H1 (cell line): ENCODE measurements around the gene ARHGEF1. TPM values are rescaled to one million over a fixed set of nuclear protein-coding genes. Genes with fewer than 3 reads are reported as not detected.

Experiments used
- CTCF ChIA-PET: fragments of 300-600 bp; sonication (Branson Sonifier 250); formaldehyde crosslinking; loops from one replicate; lab custom pipeline; 2021; ENCODE audit not compliant: partially characterized antibody; lab: Charles Lee
- POLR2A ChIA-PET: fragments of 300-600 bp; sonication (Branson Sonifier 250); formaldehyde crosslinking; loops from one replicate; lab custom pipeline; 2021; ENCODE audit warnings: inconsistent platforms; ENCODE audit not compliant: partially characterized antibody; lab: Charles Lee
- DNase-seq, 2 experiments: peaks; one replicate each; pipeline versions ENCODE4 v3.0.0 to v3.0.0-alpha.2; 2010 to 2022; ENCODE audit warnings: low spot score in 2 of 2, low read depth in 1 of 2, mixed read lengths in 1 of 2
- FAIRE-seq: peaks from 2 replicates; lab custom pipeline; 2011; peaks lifted over from hg19 to GRCh38; lab: Jason Lieb, UNC
- H2AFZ ChIP-seq: 2 replicates; pipeline ENCODE4 v1.8.1; 2012; ENCODE audit warnings: low read length, inconsistent platforms
- H2AK5ac ChIP-seq: 2 replicates; pipeline ENCODE4 v1.6.1; 2013; ENCODE audit warnings: low read depth, low read length
- H2BK120ac ChIP-seq: replicated peaks from 2 replicates; pipeline ENCODE3; 2013; ENCODE audit warnings: low read depth, low read length, inconsistent platforms
- H2BK12ac ChIP-seq: 2 replicates; pipeline ENCODE4 v1.6.1; 2013; ENCODE audit warnings: low read depth, low read length
- H2BK15ac ChIP-seq: 2 replicates; pipeline ENCODE4 v1.6.1; 2013; ENCODE audit warnings: low read length
- H2BK20ac ChIP-seq: 2 replicates; pipeline ENCODE4 v1.6.1; 2013; ENCODE audit warnings: low read length
- H2BK5ac ChIP-seq: 2 replicates; pipeline ENCODE4 v1.6.1; 2013; ENCODE audit warnings: low read depth, low read length
- H3K14ac ChIP-seq: 2 replicates; pipeline ENCODE4 v1.6.1; 2013; ENCODE audit warnings: inconsistent platforms; ENCODE audit not compliant: insufficient read length
- H3K18ac ChIP-seq: 2 replicates; pipeline ENCODE4 v1.6.1; 2013; ENCODE audit warnings: low read length; ENCODE audit errors: extremely low read depth
- H3K23ac ChIP-seq: 2 replicates; pipeline ENCODE4 v1.6.1; 2013; ENCODE audit warnings: inconsistent platforms; ENCODE audit not compliant: insufficient read length
- H3K23me2 ChIP-seq: 2 replicates; pipeline ENCODE4 v1.6.1; 2013; ENCODE audit warnings: low read depth, low read length
- H3K27ac ChIP-seq: 2 replicates; pipeline ENCODE4 v1.6.1; 2011; ENCODE audit warnings: low read depth, low read length, inconsistent platforms
- H3K27me3 ChIP-seq, 4 experiments: replicated peaks in 1 of 4; 1 replicate in 1 of 4; 2 replicates in 3 of 4; pipeline versions ENCODE4 v1.6.1 to v1.8.1; 2011 to 2013; ENCODE audit warnings: low read length in 3 of 4, mild to moderate bottlenecking in 3 of 4, inconsistent platforms in 2 of 4, mixed read lengths in 2 of 4, moderate library complexity in 1 of 4; ENCODE audit not compliant: control insufficient read depth in 3 of 4, insufficient read depth in 3 of 4; ENCODE audit errors: extremely low read depth in 1 of 4
- H3K36me3 ChIP-seq, 4 experiments: 2 replicates each; pipeline versions ENCODE4 v1.6.1 to v1.8.1; 2011 to 2013; ENCODE audit warnings: mild to moderate bottlenecking in 4 of 4, low read length in 3 of 4, moderate library complexity in 2 of 4, control low read depth in 1 of 4, inconsistent platforms in 1 of 4; ENCODE audit not compliant: insufficient read depth in 4 of 4, control insufficient read depth in 2 of 4
- H3K4ac ChIP-seq: replicated peaks from 2 replicates; pipeline ENCODE3; 2013; ENCODE audit warnings: low read length, low read depth, mixed read lengths, inconsistent platforms; ENCODE audit not compliant: insufficient read length
- H3K4me1 ChIP-seq, 4 experiments: replicated peaks in 1 of 4; 1 replicate in 1 of 4; 2 replicates in 3 of 4; pipeline versions ENCODE4 v1.6.1 to v1.8.1; 2011 to 2013; ENCODE audit warnings: low read length in 3 of 4, inconsistent platforms in 2 of 4, mixed read lengths in 1 of 4; ENCODE audit not compliant: insufficient read depth in 4 of 4, control insufficient read depth in 3 of 4
- H3K4me2 ChIP-seq, 2 experiments: 2 replicates each; pipeline versions ENCODE4 v1.6.1 to v1.8.1; 2011 to 2013; ENCODE audit warnings: low read depth in 2 of 2, low read length in 2 of 2, control low read depth in 1 of 2, inconsistent platforms in 1 of 2, mild to moderate bottlenecking in 1 of 2; ENCODE audit not compliant: insufficient read depth in 1 of 2
- H3K4me3 ChIP-seq, 4 experiments: fragments of 200-600, 300-600 bp in 1 of 4; sonication (generic), shearing (Covaris generic), sonication (Bioruptor Twin) in 1 of 4; 2 replicates each; pipeline versions ENCODE4 v1.5.1 to v1.8.1; 2011 to 2016; ENCODE audit warnings: low read length in 4 of 4, low read depth in 3 of 4, control low read depth in 2 of 4, inconsistent platforms in 2 of 4, mild to moderate bottlenecking in 2 of 4, mixed read lengths in 1 of 4, moderate library complexity in 1 of 4; ENCODE audit not compliant: insufficient read depth in 2 of 4; ENCODE audit errors: extremely low read depth in 1 of 4
- H3K56ac ChIP-seq: replicated peaks from 2 replicates; pipeline ENCODE3; 2013; ENCODE audit warnings: low read depth, mild to moderate bottlenecking, mixed read lengths, low read length, inconsistent platforms; ENCODE audit not compliant: insufficient read length
- H3K79me1 ChIP-seq: 2 replicates; pipeline ENCODE4 v1.6.1; 2013; ENCODE audit warnings: low read depth, low read length, control low read depth
- H3K79me2 ChIP-seq, 2 experiments: 2 replicates each; pipeline versions ENCODE4 v1.6.1 to v1.8.1; 2012 to 2013; ENCODE audit warnings: low read length in 2 of 2, mild to moderate bottlenecking in 2 of 2, inconsistent platforms in 1 of 2; ENCODE audit not compliant: insufficient read depth in 2 of 2, control insufficient read depth in 1 of 2
- H3K9ac ChIP-seq, 4 experiments: replicated peaks in 1 of 4; 1 replicate in 1 of 4; 2 replicates in 3 of 4; pipeline versions ENCODE4 v1.6.1 to v1.8.1; 2011 to 2013; ENCODE audit warnings: low read depth in 3 of 4, low read length in 3 of 4, control low read depth in 2 of 4, mild to moderate bottlenecking in 2 of 4, moderate library complexity in 2 of 4, inconsistent platforms in 1 of 4; ENCODE audit errors: extremely low read depth in 1 of 4
- H3K9me3 ChIP-seq, 2 experiments: 2 replicates each; pipeline versions ENCODE4 v1.6.1 to v1.8.1; 2012 to 2013; ENCODE audit warnings: mild to moderate bottlenecking in 2 of 2, moderate library complexity in 2 of 2, control low read depth in 1 of 2, inconsistent platforms in 1 of 2, low read depth in 1 of 2, low read length in 1 of 2, mixed read lengths in 1 of 2; ENCODE audit not compliant: insufficient read depth in 2 of 2
- H4K20me1 ChIP-seq, 2 experiments: replicated peaks in 1 of 2; 2 replicates each; pipeline versions ENCODE3 to v1.8.1; 2011 to 2013; ENCODE audit warnings: inconsistent platforms in 2 of 2, low read length in 2 of 2, mild to moderate bottlenecking in 1 of 2; ENCODE audit not compliant: insufficient read depth in 2 of 2, control insufficient read depth in 1 of 2
- H4K5ac ChIP-seq: 2 replicates; pipeline ENCODE4 v1.6.1; 2013; ENCODE audit warnings: low read length, low read depth, mixed read lengths, inconsistent platforms; ENCODE audit not compliant: insufficient read length
- H4K8ac ChIP-seq: 2 replicates; pipeline ENCODE4 v1.8.0; 2013; ENCODE audit warnings: mild to moderate bottlenecking, moderate library complexity, low read length, inconsistent platforms; ENCODE audit not compliant: insufficient read depth; ENCODE audit errors: extremely low read depth
- H4K91ac ChIP-seq: replicated peaks from 2 replicates; pipeline ENCODE3; 2013; ENCODE audit warnings: low read length, mixed read lengths, inconsistent platforms; ENCODE audit not compliant: insufficient read length
- JUND ChIP-seq: IDR thresholded peaks from 2 replicates; pipeline ENCODE4 v1.6.1; 2011; ENCODE audit warnings: mild to moderate bottlenecking, improper control_type of control experiment, low read length
- POLR2A ChIP-seq, 2 experiments: IDR thresholded peaks; 1 replicate in 1 of 2; 2 replicates in 1 of 2; pipeline ENCODE4 v1.6.1; 2011; ENCODE audit warnings: low read depth in 2 of 2, low read length in 2 of 2, mild to moderate bottlenecking in 2 of 2; ENCODE audit errors: control extremely low read depth in 1 of 2
- POLR2AphosphoS5 ChIP-seq: IDR thresholded peaks from 2 replicates; pipeline ENCODE4 v1.6.1; 2011; ENCODE audit warnings: low read depth, low read length
- RFX5 ChIP-seq: IDR thresholded peaks from 2 replicates; pipeline ENCODE4 v1.6.1; 2011; ENCODE audit warnings: low read depth, low read length, improper control_type of control experiment, borderline replicate concordance
- SUZ12 ChIP-seq: fragments of 200-600 bp; sonication (generic); IDR thresholded peaks from 2 replicates; pipeline ENCODE4 v1.6.1; 2012; ENCODE audit warnings: mild to moderate bottlenecking, inconsistent platforms, low read length, moderate library complexity, mixed read lengths
- TAF7 ChIP-seq: optimal IDR thresholded peaks from 2 replicates; pipeline ENCODE3; 2011; ENCODE audit warnings: low read depth, mild to moderate bottlenecking, inconsistent platforms, low read length, moderate library complexity, borderline replicate concordance
- WGBS, 2 experiments: shearing (Covaris generic) in 1 of 2; methylation state at CpG; one replicate each; pipeline versions ENCODE4 v1.1.6 to v1.1.7; 2013 to 2015; ENCODE audit warnings: low lambda C conversion rate in 2 of 2, mixed read lengths in 2 of 2, inconsistent platforms in 1 of 2, low coverage in 1 of 2, missing lambda C conversion rate in 1 of 2; ENCODE audit not compliant: insufficient replicate concordance in 2 of 2, insufficient coverage in 1 of 2, insufficient read length in 1 of 2; ENCODE audit errors: extremely low coverage in 1 of 2, missing lambda C conversion rate in 1 of 2; 5-methylcytosine and 5-hydroxymethylcytosine counted together
- polyA plus RNA-seq, 7 experiments: library from polyadenylated mRNA; depleted of rRNA in 3 of 7; stranded (reverse) in 5 of 7; unstranded in 2 of 7; fragments of >200 nt in 5 of 7; fragments of 200-250 nt in 2 of 7; gene quantifications; 1 replicate in 5 of 7; 2 replicates in 1 of 7; 4 replicates in 1 of 7; pipeline versions ENCODE4 v1.2.1 to v1.2.3, GENCODE V29; 2011 to 2013; ENCODE audit warnings: missing spikeins in 2 of 7, mixed read lengths in 2 of 7
- total RNA-seq: library from RNA; stranded (reverse); fragmentation: NEBNext Ultra II Directional; extraction: Animal tissue kit (Norgen Biotek cat#: 25700); gene quantifications from 2 replicates; pipeline ENCODE4 v1.2.1, GENCODE V29; 2021

ARHGEF1 gene
- total and polyA plus RNA-seq, 2 of the 8 experiments (the other 6 are each of a cell fraction or from before 2014, with no cell fraction given) = 23.0 to 49.0 TPM

DNA sequence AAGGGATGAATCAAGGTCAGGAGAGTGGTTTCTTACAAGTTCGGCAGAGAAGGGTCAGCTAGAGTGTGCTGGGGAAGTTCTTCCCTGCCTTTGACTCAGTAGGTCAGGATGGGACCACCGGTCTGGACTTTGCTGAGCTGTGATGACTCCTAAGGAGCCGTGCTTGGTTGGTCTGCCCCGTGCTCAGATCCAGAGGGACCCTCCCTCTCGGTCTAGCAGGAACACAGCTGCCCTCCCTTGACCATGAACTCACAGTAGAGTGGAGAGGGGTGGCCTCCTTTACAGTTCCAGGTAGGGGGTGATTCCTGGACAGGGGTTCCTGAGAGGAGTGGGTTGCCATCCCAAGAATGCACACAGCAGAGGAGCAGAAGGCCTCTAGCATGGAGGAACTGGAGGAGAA, 18.6 kb upstream of the ARHGEF1 start:
- H2AFZ ChIP-seq = no peak overlapping the region
- H2BK15ac ChIP-seq = no peak overlapping the region
- peaks cover 61 to 83% (median 76%) of the 10 kb centered on the region in 4 experiments for H3K36me3 ChIP-seq
- H4K5ac ChIP-seq = no peak overlapping the region
- ChIA-PET POLR2A (interaction anchor here (0.6 to 13.9 kb wide), 17 partner anchors 10 to 436 kb away, joined by 3 to 298 read pairs (median 8); partner anchors contain the start of genes ARHGEF1, CD79A, ERFL and RABAC1), CTCF (interaction anchor here (1.1 to 2.5 kb wide), 5 partner anchors 9 to 93 kb away, joined by 3 to 13 read pairs (median 3); no protein-coding TSS in a partner anchor)
- peak overlapping the region; percentile 35 for H4K8ac ChIP-seq
- no peaks in the 10 kb centered on the region for H3K27me3 ChIP-seq
- H4K20me1 ChIP-seq = peaks cover 38% of the 10 kb centered on the region in 2 experiments
- H2BK120ac ChIP-seq = no peak overlapping the region
- H2AK5ac ChIP-seq = no peak overlapping the region
- FAIRE-seq (no peak), DNase-seq (no peak)
- H2BK5ac ChIP-seq = no peak overlapping the region
- peak overlapping the region in 2 of 4 experiments; percentile 20 to 29; a peak in 4 of 7 replicates for H3K9ac ChIP-seq
- H3K27ac ChIP-seq = peak overlapping the region; percentile 71
- 98% methylated on average over 5 of the region's 5 CpGs; no CpG with 5 or more reads in 1 of the 2 experiments for WGBS, 2 experiments
- no peak overlapping the region for H3K18ac ChIP-seq
- no peak overlapping the region for H2BK12ac ChIP-seq
- no peak overlapping the region for H3K14ac ChIP-seq
- H3K23me2 ChIP-seq = peaks cover 6% of the 10 kb centered on the region
- no peak overlapping the region for H3K4me3 ChIP-seq
- no peak for TF ChIP-seq TAF7
- TF ChIP-seq RFX5 = no peak
- TF ChIP-seq POLR2A (IDR thresholded peaks at IDR 0.05; ENCODE audit: control extremely low read depth in 1 of 2, low read depth in 2 of 2, low read length in 2 of 2) = peak in 1 of 2 experiments; percentile 64; a peak in 2 of 3 replicates
- no peak for TF ChIP-seq JUND
- TF ChIP-seq SUZ12 = no peak
- TF ChIP-seq POLR2AphosphoS5 = peak; percentile 79; the same call in 1 of the 2 replicates
- no peak overlapping the region for H2BK20ac ChIP-seq
- H3K4me2 ChIP-seq = peak overlapping the region in 1 of 2 experiments; percentile 2; a peak in 2 of 4 replicates
- H3K4me1 ChIP-seq = peaks cover 3 to 27% (median 14%) of the 10 kb centered on the region in 4 experiments
- H3K9me3 ChIP-seq = no peaks in the 10 kb centered on the region
- H3K23ac ChIP-seq = no peak overlapping the region
- no peak overlapping the region for H4K91ac ChIP-seq
- peaks cover 27% of the 10 kb centered on the region for H3K79me1 ChIP-seq
- H3K56ac ChIP-seq = no peak overlapping the region
- H3K4ac ChIP-seq = no peak overlapping the region
- H3K79me2 ChIP-seq = peaks cover 22 to 76% of the 10 kb centered on the region in 2 experiments
